PC-3 (cell line): ENCODE measurements around the gene NFATC2. TPM values are rescaled to one million over a fixed set of nuclear protein-coding genes. Genes with fewer than 3 reads are reported as not detected.

Experiments
- ATAC-seq: fragments of 200-7000 bp; cut with Tn5 transposase; 2 replicates; pipeline ENCODE4 v1.9.1; 2020; ENCODE audit warnings: mild to moderate bottlenecking, moderate library complexity
- BruUV-seq: library from RNA; stranded (reverse); fragments of 400-500 nt; replicated peaks from 2 replicates; lab custom pipeline; 2021; lab: Mats Ljungman, UMichigan
- CTCF ChIA-PET: fragments of 300-600 bp; sonication (Branson Sonifier 250); formaldehyde crosslinking; loops from one replicate; lab custom pipeline; 2022; ENCODE audit warnings: antibody characterized with exemption; lab: Charles Lee
- POLR2A ChIA-PET: fragments of 300-600 bp; sonication (Branson Sonifier 250); formaldehyde crosslinking; loops from one replicate; lab custom pipeline; 2022; ENCODE audit warnings: antibody characterized with exemption; ENCODE audit not compliant: unreplicated experiment; lab: Charles Lee
- DNase-seq: peaks from one replicate; pipeline ENCODE4 v3.0.0-alpha.2; 2015
- H2AFZ ChIP-seq: fragments of 300-600 bp; sonication (generic); 2 replicates; pipeline ENCODE4 v1.6.0; 2016; ENCODE audit warnings: antibody characterized with exemption, low read length
- H3F3A ChIP-seq: fragments of 300-600 bp; sonication (generic); one replicate; pipeline ENCODE4 v1.6.0; 2017; ENCODE audit warnings: antibody characterized with exemption, low read length, control low read depth, mild to moderate bottlenecking; ENCODE audit not compliant: unreplicated experiment
- H3K27ac ChIP-seq: fragments of 300-600 bp; sonication (generic); 2 replicates; pipeline ENCODE4 v1.5.1; 2016; ENCODE audit warnings: mild to moderate bottlenecking, low read length
- H3K27me3 ChIP-seq: fragments of 300-600 bp; sonication (generic); 2 replicates; pipeline ENCODE4 v1.6.1; 2016; ENCODE audit warnings: low read length, mixed read lengths
- H3K36me3 ChIP-seq: fragments of 300-600 bp; sonication (generic); 2 replicates; pipeline ENCODE4 v1.6.1; 2016; ENCODE audit warnings: low read depth, mixed run types, low read length, mixed read lengths
- H3K4me1 ChIP-seq: fragments of 300-600 bp; sonication (generic); 2 replicates; pipeline ENCODE4 v1.5.1; 2016; ENCODE audit warnings: low read length; ENCODE audit not compliant: insufficient read depth
- H3K4me2 ChIP-seq: fragments of 300-600 bp; sonication (generic); 2 replicates; pipeline ENCODE4 v1.6.0; 2016; ENCODE audit warnings: low read length
- H3K4me3 ChIP-seq: fragments of 300-600 bp; sonication (generic); 2 replicates; pipeline ENCODE4 v1.5.1; 2016; ENCODE audit warnings: mild to moderate bottlenecking, low read length, mixed read lengths
- H3K79me2 ChIP-seq: fragments of 300-600 bp; sonication (generic); 2 replicates; pipeline ENCODE4 v1.6.1; 2017; ENCODE audit warnings: low read length, mixed read lengths
- H3K9ac ChIP-seq: fragments of 300-600 bp; sonication (generic); 2 replicates; pipeline ENCODE4 v1.6.0; 2016; ENCODE audit warnings: mild to moderate bottlenecking, low read length
- H3K9me2 ChIP-seq: fragments of 300-600 bp; sonication (generic); replicated peaks from 2 replicates; pipeline ENCODE4 v1.6.1; 2016; ENCODE audit warnings: mixed run types, low read length, mixed read lengths
- H3K9me3 ChIP-seq: fragments of 300-600 bp; sonication (generic); 2 replicates; pipeline ENCODE4 v1.6.1; 2016; ENCODE audit warnings: low read length, mixed read lengths
- H4K20me1 ChIP-seq: fragments of 300-600 bp; sonication (generic); 2 replicates; pipeline ENCODE4 v1.6.1; 2016; ENCODE audit warnings: low read length, mixed read lengths
- CTCF ChIP-seq: fragments of 300-600 bp; sonication (generic); conservative IDR thresholded peaks from 2 replicates; pipeline ENCODE4 v1.5.1; 2017; ENCODE audit warnings: antibody characterized with exemption, low read depth, mild to moderate bottlenecking, low read length
- EZH2 ChIP-seq: fragments of 300-600 bp; sonication (generic); IDR thresholded peaks from one replicate; pipeline ENCODE4 v1.6.1; 2017; ENCODE audit warnings: antibody characterized with exemption, mild to moderate bottlenecking, low read length; ENCODE audit not compliant: unreplicated experiment
- EZH2phosphoT487 ChIP-seq: fragments of 300-600 bp; sonication (generic); IDR thresholded peaks from 2 replicates; pipeline ENCODE4 v1.6.1; 2018; ENCODE audit warnings: mild to moderate bottlenecking, antibody characterized with exemption, low read length, borderline replicate concordance
- intact Hi-C: fragments of 100-400 bp; cut with micrococcal nuclease; formaldehyde crosslinking; loops from 2 replicates; pipeline ENCODE4 v1.9.0; 2023
- total RNA-seq: library from RNA; depleted of rRNA; stranded (reverse); fragments of >200 nt; gene quantifications from 2 replicates; pipeline ENCODE4 v1.2.3, GENCODE V29; 2014

Gene NFATC2
- total RNA-seq, 1 experiment from 2014 or later, result 12.9 TPM

GRCh38 chr20:51397137-51397536, 145.4 kb downstream of the NFATC2 start:
- no peak overlapping the region for H3K9ac ChIP-seq
- no peaks in the 10 kb centered on the region for H3K9me3 ChIP-seq
- ATAC-seq (no peak), DNase-seq (no peak)
- ChIA-PET POLR2A (no interaction called here), CTCF (no interaction called here)
- TF ChIP-seq CTCF (no peak), EZH2phosphoT487 (no peak), EZH2 (no peak)
- no peak overlapping the region for H3K4me2 ChIP-seq
- BruUV-seq, result no TSS peak
- intact Hi-C loops, result no loop called here
- no peak overlapping the region for H2AFZ ChIP-seq
- H3K27ac ChIP-seq, result no peak overlapping the region
- H4K20me1 ChIP-seq, result no peaks in the 10 kb centered on the region
- no peaks in the 10 kb centered on the region for H3K27me3 ChIP-seq
- H3K79me2 ChIP-seq, result no peaks in the 10 kb centered on the region
- no peaks in the 10 kb centered on the region for H3F3A ChIP-seq
- no peak overlapping the region for H3K4me3 ChIP-seq
- no peaks in the 10 kb centered on the region for H3K9me2 ChIP-seq
- no peaks in the 10 kb centered on the region for H3K4me1 ChIP-seq
- H3K36me3 ChIP-seq, result no peaks in the 10 kb centered on the region

- Histone ChIP-seq H4K20me1 (no peaks in the 10 kb centered on the region), H3K27ac (no peak overlapping the region), H3K79me2 (no peaks in the 10 kb centered on the region), H3K36me3 (no peaks in the 10 kb centered on the region), H3K9ac (no peak overlapping the region), H3K4me1 (no peaks in the 10 kb centered on the region), H3K9me3 (no peaks in the 10 kb centered on the region), H3K4me3 (no peak overlapping the region), H3K27me3 (no peaks in the 10 kb centered on the region), H2AFZ (no peak overlapping the region), H3F3A (no peaks in the 10 kb centered on the region), H3K4me2 (no peak overlapping the region), H3K9me2 (no peaks in the 10 kb centered on the region)
- intact Hi-C loops, result no loop called here
- DNase-seq, result no peak
- ChIA-PET CTCF (no interaction called here), POLR2A (no interaction called here)
- BruUV-seq, result no TSS peak
- ATAC-seq, result no peak
- no peak for TF ChIP-seq CTCF
- TF ChIP-seq EZH2, result no peak
- no peak for TF ChIP-seq EZH2phosphoT487
Measured at GRCh38 chr20:51396365-51396909, 146.1 kb downstream of the NFATC2 start.

- no peak overlapping the region for H3K27ac ChIP-seq
- no peaks in the 10 kb centered on the region for H3K36me3 ChIP-seq
- DNase-seq (no peak), ATAC-seq (no peak)
- no peak overlapping the region for H3K4me2 ChIP-seq
- no peak overlapping the region for H2AFZ ChIP-seq
- no peak for TF ChIP-seq EZH2phosphoT487
- no peak for TF ChIP-seq EZH2
- TF ChIP-seq CTCF, result no peak
- POLR2A ChIA-PET, result no interaction called here
- H3K27me3 ChIP-seq, result no peaks in the 10 kb centered on the region
- no peaks in the 10 kb centered on the region for H3K9me2 ChIP-seq
- no peaks in the 10 kb centered on the region for H4K20me1 ChIP-seq
- no peak overlapping the region for H3K9ac ChIP-seq
- H3K4me3 ChIP-seq, result no peak overlapping the region
- no peaks in the 10 kb centered on the region for H3F3A ChIP-seq
- H3K4me1 ChIP-seq, result peaks cover 2% of the 10 kb centered on the region
- H3K9me3 ChIP-seq, result no peaks in the 10 kb centered on the region
- CTCF ChIA-PET, result no interaction called here
- intact Hi-C loops, result no loop called here
- H3K79me2 ChIP-seq, result no peaks in the 10 kb centered on the region
- BruUV-seq, result no TSS peak
Measured at GRCh38 chr20:51394706-51395105, 147.8 kb downstream of the NFATC2 start.
